ENCODE data around the gene ELOB.

The ELOB gene

DNA sequence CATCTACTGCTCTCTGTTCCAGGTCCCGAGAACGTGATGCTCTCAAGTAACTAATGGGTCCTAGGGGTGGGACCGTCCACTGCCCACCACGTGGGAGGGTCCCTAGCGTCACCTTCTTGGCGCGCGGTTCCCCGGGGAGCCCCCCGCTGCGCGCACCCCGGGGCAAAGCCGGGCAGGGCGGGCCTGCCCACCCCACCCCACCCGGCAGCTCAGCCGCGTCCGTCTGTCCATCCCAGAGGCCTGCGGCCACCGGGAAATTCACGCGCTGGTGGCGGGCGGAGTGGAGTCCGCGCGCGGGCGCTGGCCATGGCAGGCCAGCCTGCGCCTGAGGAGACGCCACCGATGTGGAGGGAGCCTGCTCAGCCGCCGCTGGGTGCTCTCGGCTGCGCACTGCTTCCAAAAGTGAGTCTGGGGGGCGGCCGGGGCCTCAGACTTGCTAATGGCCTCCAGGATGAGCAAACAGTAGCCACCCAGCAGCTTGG is 21.7 kb upstream of the ELOB start:
- DNase-seq (ENCODE audit: low spot score in 2 of 2): no peak
- Mint-ChIP-seq H3K4me3 (no peak overlapping the region), H3K9me3 (peaks cover 5% of the 10 kb centered on the region), H3K36me3 (no peaks in the 10 kb centered on the region), H3K27ac (no peak overlapping the region), H3K4me1 (no peaks in the 10 kb centered on the region), H3K27me3 (peaks cover 11% of the 10 kb centered on the region)
- ATAC-seq (ENCODE audit: low read depth): no peak

DNA sequence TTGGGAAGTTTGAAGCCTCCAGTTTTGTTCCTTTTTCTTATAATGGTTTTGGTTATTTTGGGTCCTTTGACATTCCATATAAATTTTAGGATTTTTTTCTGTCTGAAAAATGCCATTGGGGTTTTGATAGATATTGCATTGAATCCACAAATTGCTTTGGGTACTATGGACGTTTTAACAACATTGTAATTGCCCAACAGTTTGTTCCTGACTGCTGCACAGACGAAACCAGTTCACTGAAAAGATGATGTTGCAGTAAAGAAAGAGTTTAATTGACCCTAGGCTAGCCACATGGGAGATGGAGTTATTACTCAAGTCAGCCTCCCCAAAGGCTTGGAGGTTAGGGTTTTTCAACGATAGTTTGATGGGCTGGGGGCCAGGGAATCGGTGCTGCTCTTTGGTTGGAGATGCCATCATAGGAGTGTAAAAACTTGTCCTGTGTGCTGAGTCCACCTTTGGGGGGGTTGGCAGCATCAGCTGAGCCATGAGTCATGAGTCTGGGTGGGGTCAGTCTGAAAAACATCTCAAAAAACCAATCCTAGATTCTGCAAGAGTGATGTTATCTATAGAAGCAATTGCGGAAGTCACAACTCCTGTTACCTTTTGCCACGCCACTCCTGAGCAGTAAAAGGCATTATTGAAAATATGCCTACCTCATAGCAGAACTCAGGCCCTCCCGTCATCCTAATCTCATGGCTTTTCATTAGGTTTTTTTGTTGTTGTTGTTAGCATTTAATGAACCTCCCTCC is 18.5 kb upstream of the ELOB start:
- Mint-ChIP-seq H3K4me1 (no peaks in the 10 kb centered on the region), H3K36me3 (no peaks in the 10 kb centered on the region), H3K9me3 (no peaks in the 10 kb centered on the region), H3K27ac (no peak overlapping the region), H3K27me3 (peaks cover 20% of the 10 kb centered on the region), H3K4me3 (no peak overlapping the region)
- ATAC-seq (ENCODE audit: low read depth) (no peak), DNase-seq (ENCODE audit: low spot score in 2 of 2) (no peak)

DNA sequence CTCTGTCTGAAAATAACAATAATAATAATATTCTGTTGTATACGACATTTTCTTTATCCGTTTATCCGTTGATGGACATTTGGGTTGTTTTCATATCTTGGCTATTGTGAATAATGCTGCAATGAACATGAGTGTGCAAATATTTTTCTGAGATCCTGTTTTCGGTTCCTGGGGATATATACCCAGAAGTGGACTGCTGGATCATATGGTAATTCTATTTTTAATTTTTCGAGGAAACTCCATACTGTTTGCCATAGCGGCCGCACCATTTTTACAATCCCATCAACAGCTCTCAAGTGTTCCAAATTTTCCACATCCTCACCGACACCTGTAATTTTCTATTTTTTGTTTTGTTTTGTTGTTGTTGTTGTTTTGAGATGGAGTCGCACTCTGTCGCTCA is 15.9 kb upstream of the ELOB start:
- H3K36me3 Mint-ChIP-seq: no peaks in the 10 kb centered on the region
- no peaks in the 10 kb centered on the region for H3K9me3 Mint-ChIP-seq
- no peaks in the 10 kb centered on the region for H3K4me1 Mint-ChIP-seq
- H3K4me3 Mint-ChIP-seq: no peak overlapping the region
- no peak for DNase-seq (ENCODE audit: low spot score in 2 of 2)
- no peak overlapping the region for H3K27ac Mint-ChIP-seq
- peaks cover 26% of the 10 kb centered on the region for H3K27me3 Mint-ChIP-seq
- ATAC-seq (ENCODE audit: low read depth): no peak

DNA sequence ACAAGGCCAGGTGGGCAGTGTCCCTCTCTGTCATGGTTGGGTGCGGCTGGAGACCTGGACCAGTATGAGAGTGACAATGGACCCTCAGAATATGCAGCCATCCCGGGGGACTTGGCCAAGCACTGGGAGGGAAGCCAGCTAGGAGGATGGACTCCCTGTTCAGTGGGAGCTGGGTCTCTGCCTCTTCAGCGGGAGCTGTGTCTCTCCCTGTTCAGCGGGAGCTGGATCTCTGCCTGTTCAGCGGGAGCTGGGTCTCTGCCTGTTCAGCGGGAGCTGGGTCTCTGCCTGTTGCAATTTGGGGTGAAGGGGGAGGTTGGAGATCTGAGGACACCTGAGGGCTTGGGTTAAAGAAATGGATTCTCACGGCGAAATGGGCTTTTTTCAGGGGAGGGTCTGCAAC is 14.1 kb upstream of the ELOB start:
- Mint-ChIP-seq H3K4me1 (peaks cover 2% of the 10 kb centered on the region), H3K36me3 (no peaks in the 10 kb centered on the region), H3K27me3 (peaks cover 27% of the 10 kb centered on the region), H3K27ac (no peak overlapping the region), H3K4me3 (no peak overlapping the region), H3K9me3 (no peaks in the 10 kb centered on the region)
- DNase-seq (ENCODE audit: low spot score in 2 of 2) (no peak), ATAC-seq (ENCODE audit: low read depth) (no peak)

DNA sequence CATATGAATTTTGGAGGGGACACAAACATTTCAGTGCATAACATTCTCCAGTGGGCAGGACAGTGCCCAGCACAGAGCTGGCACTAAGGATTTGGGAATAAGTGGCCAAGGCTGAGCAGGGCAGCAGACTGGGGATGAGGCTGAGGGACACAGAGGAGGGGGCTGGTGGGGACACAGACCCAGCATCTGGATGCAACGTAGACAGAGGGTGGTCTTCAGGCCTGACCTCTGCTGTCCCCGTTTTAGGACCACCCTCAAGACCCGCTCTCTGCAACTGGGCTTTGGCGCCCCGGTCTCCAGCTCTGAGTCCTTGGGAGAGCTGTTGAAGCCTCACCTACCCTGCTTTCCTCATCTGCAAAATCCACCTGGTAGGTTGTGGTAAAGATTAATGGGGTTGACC is 13.6 kb upstream of the ELOB start:
- ATAC-seq (ENCODE audit: low read depth) (no peak), DNase-seq (ENCODE audit: low spot score in 2 of 2) (no peak)
- Mint-ChIP-seq H3K4me3 (no peak overlapping the region), H3K27ac (no peak overlapping the region), H3K36me3 (no peaks in the 10 kb centered on the region), H3K27me3 (peaks cover 30% of the 10 kb centered on the region), H3K4me1 (peaks cover 6% of the 10 kb centered on the region), H3K9me3 (no peaks in the 10 kb centered on the region)

DNA sequence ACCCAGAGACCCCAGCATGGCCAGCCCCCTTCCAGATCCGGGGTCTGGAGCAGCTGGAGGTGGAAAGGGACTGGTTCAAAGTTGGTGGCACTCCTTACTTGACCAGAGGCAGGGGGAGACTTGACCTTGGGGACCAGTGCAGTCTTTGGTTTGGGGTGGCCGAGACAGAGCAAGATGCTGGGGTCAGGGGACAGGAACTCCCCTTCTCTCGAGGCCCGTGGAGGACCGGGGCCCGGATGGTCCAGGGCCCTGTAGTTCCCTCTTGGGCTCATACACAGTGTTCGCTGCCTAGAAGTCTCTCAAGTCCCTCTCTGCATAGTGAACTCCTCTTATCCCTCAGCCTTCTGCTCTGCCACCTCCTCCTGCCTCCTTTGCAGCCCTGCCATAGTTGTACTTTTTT is 10.9 kb upstream of the ELOB start:
- no peaks in the 10 kb centered on the region for H3K36me3 Mint-ChIP-seq
- H3K4me1 Mint-ChIP-seq: peaks cover 9% of the 10 kb centered on the region
- no peak overlapping the region for H3K4me3 Mint-ChIP-seq
- ATAC-seq (ENCODE audit: low read depth): no peak
- H3K27me3 Mint-ChIP-seq: peaks cover 26% of the 10 kb centered on the region
- DNase-seq (ENCODE audit: low spot score in 2 of 2): no peak
- H3K27ac Mint-ChIP-seq: no peak overlapping the region
- H3K9me3 Mint-ChIP-seq: no peaks in the 10 kb centered on the region

DNA sequence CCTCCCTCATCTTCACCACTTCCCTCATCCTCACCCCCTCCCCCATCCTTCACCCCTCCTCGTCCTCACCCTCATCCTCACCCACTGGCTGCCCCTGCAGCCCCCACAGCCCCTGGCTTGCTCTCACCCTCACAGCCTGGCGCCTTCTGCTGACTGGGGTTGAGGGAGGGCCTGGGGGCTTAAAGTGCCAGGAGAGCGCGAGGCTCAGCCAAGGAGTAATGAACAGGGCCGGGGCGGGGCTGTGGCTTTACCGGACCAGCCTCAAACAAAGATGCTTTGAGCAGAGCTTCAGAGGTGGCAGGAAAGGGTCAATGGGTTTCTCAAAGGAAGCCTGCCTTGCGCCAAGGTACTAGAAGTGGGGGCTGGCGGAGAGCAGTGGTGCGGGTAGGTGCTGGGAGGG is 10.3 kb upstream of the ELOB start, which contains the start of gene PRSS33:
PRSS33 (minus strand) TSS at position 155 of the 400 bp plus-strand sequence. CDS start 1,013 bp downstream, outside the sequence.
- Mint-ChIP-seq H3K4me1 (peaks cover 9% of the 10 kb centered on the region), H3K27ac (no peak within 1 kb of the TSS), H3K9me3 (no peaks in the 10 kb centered on the region), H3K4me3 (peak within 1 kb of the TSS; percentile 29), H3K36me3 (no peaks in the 10 kb centered on the region), H3K27me3 (peaks cover 25% of the 10 kb centered on the region)
- ATAC-seq (ENCODE audit: low read depth) (no peak), DNase-seq (ENCODE audit: low spot score in 2 of 2) (no peak)

DNA sequence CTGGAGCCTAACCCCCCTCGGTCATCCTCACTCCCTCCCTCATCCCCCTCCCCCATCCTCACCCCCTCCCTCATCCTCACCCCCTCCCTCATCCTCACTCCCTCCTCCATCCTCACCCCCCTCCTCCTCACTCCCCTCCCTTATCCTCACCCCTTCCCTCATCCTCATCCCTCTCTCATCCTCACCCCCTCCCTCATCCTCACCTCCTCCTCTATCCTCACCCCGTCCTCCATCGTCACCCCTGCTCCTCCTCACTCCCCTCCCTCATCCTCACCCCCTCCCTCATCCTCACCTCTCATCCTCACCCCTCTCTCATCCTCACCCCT is 9.7 kb upstream of the ELOB start:
- H3K27me3 Mint-ChIP-seq: peaks cover 25% of the 10 kb centered on the region

DNA sequence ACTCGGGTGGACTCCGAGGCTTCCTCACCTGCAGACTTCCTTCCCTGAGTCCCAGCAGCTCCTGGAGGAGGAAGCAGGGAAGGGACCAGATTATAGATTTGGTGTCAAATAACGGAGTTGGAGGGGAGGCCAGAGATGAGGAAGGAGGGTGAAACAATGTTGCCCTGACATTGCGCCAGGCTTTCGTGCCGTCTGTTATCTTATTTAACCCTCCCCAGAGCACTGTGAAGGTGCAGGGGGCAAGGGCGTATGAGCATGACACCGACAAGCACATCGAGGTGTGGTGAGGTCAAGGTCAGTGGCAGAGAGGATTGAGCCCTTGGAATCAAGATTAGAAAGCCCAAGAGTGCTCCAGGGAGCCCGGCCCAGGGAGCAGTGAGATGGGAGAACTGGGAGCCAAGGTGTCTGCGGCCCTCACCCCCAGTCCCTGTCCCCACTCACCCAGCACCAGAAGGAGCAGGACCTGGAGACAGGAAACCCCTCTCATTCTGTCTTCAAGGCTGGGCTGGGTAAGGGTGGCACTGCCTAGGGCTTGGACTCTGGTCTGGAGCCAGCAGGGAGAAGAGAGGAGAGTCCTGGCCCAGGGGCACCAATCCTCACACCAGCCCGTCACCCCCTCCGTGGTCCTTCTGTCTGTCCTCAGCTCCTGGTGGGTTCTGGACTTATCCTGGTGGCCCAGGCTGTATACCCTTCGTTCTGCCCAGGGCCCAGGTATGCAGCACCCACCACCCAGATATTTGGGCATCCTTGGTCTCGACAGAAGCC is 9.2 kb upstream of the ELOB start:
- Mint-ChIP-seq H3K4me1 (peaks cover 9% of the 10 kb centered on the region), H3K4me3 (peak overlapping the region; percentile 29), H3K27ac (no peak overlapping the region), H3K9me3 (no peaks in the 10 kb centered on the region), H3K27me3 (peaks cover 23% of the 10 kb centered on the region), H3K36me3 (no peaks in the 10 kb centered on the region)
- DNase-seq (ENCODE audit: low spot score in 2 of 2) (no peak), ATAC-seq (ENCODE audit: low read depth) (no peak)

More for the DNA sequence above, 9.7 kb upstream of the ELOB start:
- no peak for ATAC-seq (ENCODE audit: low read depth)
- H3K27ac Mint-ChIP-seq: no peak overlapping the region
- DNase-seq (ENCODE audit: low spot score in 2 of 2): no peak
- peaks cover 9% of the 10 kb centered on the region for H3K4me1 Mint-ChIP-seq
- H3K4me3 Mint-ChIP-seq: peak overlapping the region; percentile 29
- H3K9me3 Mint-ChIP-seq: no peaks in the 10 kb centered on the region
- no peaks in the 10 kb centered on the region for H3K36me3 Mint-ChIP-seq

DNA sequence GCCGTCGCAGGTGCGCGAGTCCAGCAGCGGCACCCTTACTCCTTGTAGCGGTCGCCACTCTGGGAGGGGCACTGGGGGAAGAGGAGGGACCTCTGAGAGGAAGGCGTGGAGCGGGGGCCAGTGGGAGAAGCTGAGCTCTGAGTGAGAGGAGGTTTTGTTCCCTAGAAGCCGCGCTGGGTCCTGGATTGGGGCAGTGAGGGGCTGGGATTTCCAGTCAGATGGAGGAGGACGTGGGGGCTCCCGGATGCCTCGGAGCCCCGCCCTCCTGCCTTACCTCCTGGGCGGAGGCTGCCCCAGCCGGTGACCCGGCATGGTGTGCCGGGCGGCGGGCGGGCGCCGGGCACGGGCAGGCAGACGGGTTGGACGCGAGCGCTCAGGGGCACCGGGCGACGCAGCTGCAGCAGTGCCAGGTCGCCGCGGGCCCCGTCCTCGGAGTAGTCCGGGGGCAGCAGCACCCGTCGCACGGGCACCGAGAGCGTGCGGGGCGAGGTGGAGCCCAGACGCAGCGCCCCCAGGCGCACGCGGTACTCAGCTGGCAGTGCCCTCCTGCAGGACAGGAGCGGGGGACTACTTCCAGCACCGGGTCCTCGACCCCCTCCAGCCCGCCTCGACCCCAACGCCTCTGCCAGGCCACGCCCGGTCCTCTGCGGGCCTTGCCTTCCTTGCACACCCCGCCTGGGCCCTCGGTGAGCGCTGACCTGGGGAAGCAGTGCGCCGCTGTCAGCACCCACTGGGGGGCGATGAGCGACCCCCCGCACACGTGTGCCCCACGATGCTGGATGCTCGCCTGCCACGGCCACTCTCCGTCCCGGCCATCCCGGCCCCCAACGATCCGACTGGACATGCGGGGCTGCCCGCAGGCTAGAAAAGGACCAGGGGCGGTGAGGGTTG is 8.3 kb upstream of the ELOB start:
- peaks cover 16% of the 10 kb centered on the region for H3K27me3 Mint-ChIP-seq
- DNase-seq (ENCODE audit: low spot score in 2 of 2) (no peak), ATAC-seq (ENCODE audit: low read depth) (peak; percentile 70)
- no peaks in the 10 kb centered on the region for H3K36me3 Mint-ChIP-seq
- H3K27ac Mint-ChIP-seq: no peak overlapping the region
- no peaks in the 10 kb centered on the region for H3K9me3 Mint-ChIP-seq
- H3K4me1 Mint-ChIP-seq: peaks cover 9% of the 10 kb centered on the region
- H3K4me3 Mint-ChIP-seq: peak overlapping the region; percentile 82

DNA sequence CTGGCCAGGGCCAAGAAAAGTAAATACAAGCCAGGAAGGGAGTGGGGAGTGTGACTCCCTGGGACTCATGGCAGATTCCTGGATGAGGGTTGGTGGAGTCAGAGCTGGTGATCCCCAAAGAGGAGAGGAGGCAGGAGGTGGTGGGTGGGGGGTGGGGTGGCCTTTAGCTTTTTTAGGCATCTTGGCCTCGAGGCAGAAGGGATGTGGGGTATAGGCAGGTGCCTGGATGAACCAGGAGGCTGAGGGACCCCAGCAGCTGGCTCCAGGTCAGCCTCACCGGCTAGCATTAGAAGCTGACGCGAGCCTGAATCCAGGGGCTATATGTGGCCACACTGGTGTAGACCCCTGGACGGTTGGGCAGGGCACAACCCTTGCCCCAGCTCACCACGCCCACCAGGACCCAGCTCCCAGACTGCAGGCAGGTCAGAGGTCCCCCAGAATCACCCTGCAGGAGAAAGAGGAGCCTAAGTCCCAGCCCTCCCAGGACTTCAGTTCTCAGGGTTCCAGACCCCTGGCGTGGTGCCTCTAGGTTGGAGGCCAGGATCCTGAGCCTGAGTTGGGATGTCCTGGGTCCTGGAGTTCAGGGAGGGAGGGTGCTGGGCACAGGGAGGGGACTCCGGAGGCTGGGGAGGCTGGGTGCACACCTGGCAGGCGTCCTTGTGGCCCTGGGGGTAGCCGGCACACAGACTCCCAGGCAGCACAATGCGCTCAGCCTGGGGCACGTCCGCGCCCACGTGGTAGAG is 7.4 kb upstream of the ELOB start:
- DNase-seq (ENCODE audit: low spot score in 2 of 2) (no peak), ATAC-seq (ENCODE audit: low read depth) (no peak)
- peak overlapping the region; percentile 82 for H3K4me3 Mint-ChIP-seq
- no peak overlapping the region for H3K27ac Mint-ChIP-seq
- H3K27me3 Mint-ChIP-seq: peaks cover 15% of the 10 kb centered on the region
- no peaks in the 10 kb centered on the region for H3K9me3 Mint-ChIP-seq
- peaks cover 9% of the 10 kb centered on the region for H3K4me1 Mint-ChIP-seq
- H3K36me3 Mint-ChIP-seq: no peaks in the 10 kb centered on the region

DNA sequence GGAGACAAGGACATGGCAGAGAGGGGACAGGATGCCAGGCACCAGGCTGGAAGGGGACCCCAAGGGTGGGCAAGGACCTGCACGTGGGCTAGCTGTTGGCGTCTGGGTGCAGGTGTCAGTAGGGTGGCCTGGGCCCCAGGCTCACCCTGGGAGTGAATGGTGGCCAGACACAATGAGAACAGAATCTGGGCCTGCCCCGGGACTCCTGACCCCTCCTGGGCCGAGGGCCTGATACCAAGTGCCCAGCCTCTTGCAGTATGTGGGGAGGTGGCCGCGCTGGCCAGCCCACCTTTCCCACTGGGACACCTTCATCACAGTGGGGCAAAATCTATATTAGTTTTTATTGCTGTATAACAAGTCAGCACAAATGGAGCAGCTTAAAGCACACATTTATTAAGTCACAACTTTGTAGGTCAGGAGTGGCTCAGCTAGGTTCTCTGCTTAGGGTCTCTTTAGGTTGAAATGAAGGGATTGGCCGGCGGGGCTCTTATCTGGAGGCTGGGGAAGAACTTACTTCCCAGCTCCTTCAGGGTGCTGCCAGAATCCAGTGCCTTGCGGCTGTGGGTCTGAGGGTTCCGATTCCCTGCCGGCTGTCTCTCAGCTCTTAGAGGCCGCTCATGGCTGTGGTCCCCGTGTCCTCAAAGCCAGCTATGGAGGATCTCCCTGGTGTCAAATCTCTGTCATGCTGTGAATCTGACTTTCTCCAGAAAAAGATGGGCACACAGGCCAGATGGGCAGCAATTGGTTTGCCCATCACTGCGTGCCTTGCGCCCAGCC is 6.7 kb upstream of the ELOB start:
- ATAC-seq (ENCODE audit: low read depth): no peak

More for the DNA sequence above, 6.7 kb upstream of the ELOB start:
- Mint-ChIP-seq H3K27me3 (peaks cover 14% of the 10 kb centered on the region), H3K27ac (no peak overlapping the region), H3K4me1 (peaks cover 9% of the 10 kb centered on the region), H3K36me3 (no peaks in the 10 kb centered on the region), H3K4me3 (peak overlapping the region; percentile 53), H3K9me3 (no peaks in the 10 kb centered on the region)
- DNase-seq (ENCODE audit: low spot score in 2 of 2): no peak

Measured in memory B cell (primary cell).